K562 (cell line): ENCODE data around the gene SLC4A2. TPM values are rescaled to one million over a fixed set of nuclear protein-coding genes. Genes with fewer than 3 reads are reported as not detected.

Source experiments
- BRCA1 ChIP-seq, 2 experiments: fragments of 450-650 bp in 1 of 2; sonication (generic) in 1 of 2; formaldehyde crosslinking in 1 of 2; IDR thresholded peaks; 2 replicates each; pipeline versions ENCODE4 v1.5.0 to v1.6.1; 2017 to 2020; ENCODE audit warnings: mild to moderate bottlenecking in 1 of 2, missing genetic modification reagents in 1 of 2
- CHD4 ChIP-seq: fragments of 200-600 bp; sonication (generic); IDR thresholded peaks from 3 replicates; pipeline ENCODE4 v1.6.1; 2012; ENCODE audit warnings: low read depth, mild to moderate bottlenecking, mixed read lengths, low read length, inconsistent platforms; ENCODE audit not compliant: insufficient read depth, insufficient replicate concordance, poor library complexity, severe bottlenecking
- CLOCK ChIP-seq: fragments of 250-450 bp; sonication (Bioruptor Pico); IDR thresholded peaks from 2 replicates; pipeline ENCODE4 v1.4.0; 2020; ENCODE audit warnings: mild to moderate bottlenecking, moderate library complexity, borderline replicate concordance
- CREB3 ChIP-seq: fragments of 450-650 bp; conservative IDR thresholded peaks from 2 replicates; pipeline ENCODE4 v1.6.1; 2016; ENCODE audit warnings: missing genetic modification characterization, low read depth, mild to moderate bottlenecking, missing compliant biosample characterization, moderate library complexity
- EWSR1 ChIP-seq: fragments of 450-650 bp; IDR thresholded peaks from 2 replicates; pipeline ENCODE4 v1.6.1; 2018; ENCODE audit warnings: borderline replicate concordance, mild to moderate bottlenecking, low read depth, moderate library complexity; ENCODE audit not compliant: partially characterized antibody
- MLX ChIP-seq, 2 experiments: fragments of 450-650 bp in 1 of 2; sonication (generic) in 1 of 2; formaldehyde crosslinking; conservative IDR thresholded peaks; 2 replicates each; pipeline versions ENCODE4 v1.4.0 to v1.8.1; 2020 to 2022; ENCODE audit warnings: mild to moderate bottlenecking in 1 of 2, missing genetic modification reagents in 1 of 2
- NBN ChIP-seq: fragments of 450-650 bp; IDR thresholded peaks from 2 replicates; pipeline ENCODE4 v1.6.1; 2016; ENCODE audit warnings: low read depth, mild to moderate bottlenecking
- NONO ChIP-seq, 2 experiments: fragments of 200-400 bp in 1 of 2; fragments of 450-650 bp in 1 of 2; formaldehyde crosslinking in 1 of 2; IDR thresholded peaks; 2 replicates each; pipeline ENCODE4 v1.6.1; 2017; ENCODE audit warnings: low read depth in 2 of 2, mild to moderate bottlenecking in 2 of 2, moderate library complexity in 2 of 2, low read length in 1 of 2
- NR3C1 ChIP-seq: sonication (generic); formaldehyde crosslinking; IDR thresholded peaks from 2 replicates; pipeline ENCODE4 v1.8.1; 2022; ENCODE audit warnings: missing genetic modification reagents
- RERE ChIP-seq: sonication (generic); formaldehyde crosslinking; IDR thresholded peaks from 2 replicates; pipeline ENCODE4 v1.8.0; 2023; ENCODE audit warnings: missing genetic modification reagents, mild to moderate bottlenecking, borderline replicate concordance
- SP1 ChIP-seq: sonication (generic); formaldehyde crosslinking; IDR thresholded peaks from 2 replicates; pipeline ENCODE4 v1.8.1; 2022; ENCODE audit warnings: mild to moderate bottlenecking, missing genetic modification reagents
- THRAP3 ChIP-seq: fragments of 450-650 bp; IDR thresholded peaks from 2 replicates; pipeline ENCODE4 v1.6.1; 2016; ENCODE audit warnings: mild to moderate bottlenecking, inconsistent platforms, borderline replicate concordance
- TRIM25 ChIP-seq: fragments of 450-650 bp; IDR thresholded peaks from 2 replicates; pipeline ENCODE4 v1.7.0; 2016; ENCODE audit warnings: borderline replicate concordance
- TSC22D4 ChIP-seq: fragments of 450-650 bp; IDR thresholded peaks from 2 replicates; pipeline ENCODE4 v1.6.1; 2016; ENCODE audit warnings: missing genetic modification characterization, missing biosample characterization, control low read depth
- ZC3H8 ChIP-seq: fragments of 450-650 bp; IDR thresholded peaks from 2 replicates; pipeline ENCODE4 v1.6.1; 2017
- polyA plus RNA-seq, 8 experiments: library from polyadenylated mRNA; depleted of rRNA in 4 of 8; stranded (reverse) in 5 of 8; unstranded in 3 of 8; fragments of >200 nt; fragmentation: Nextera tagmentation in 2 of 8; fragmentation: Illumina TruSeq in 1 of 8; extraction: Ambion mirVana in 2 of 8; extraction: Trizol in 1 of 8; gene quantifications; 2 replicates each; pipeline versions ENCODE4 v1.2.1 to v1.2.3, GENCODE V29; 2011 to 2014; ENCODE audit warnings: inconsistent platforms in 1 of 8, missing spikeins in 1 of 8
- total RNA-seq, 7 experiments: library from RNA; depleted of rRNA in 6 of 7; stranded (reverse); fragments of >200 nt in 6 of 7; fragmentation: Illumina TruSeq in 2 of 7; extraction: Trizol in 2 of 7; gene quantifications; 2 replicates each; pipeline versions ENCODE4 v1.2.1 to v1.2.3, GENCODE V29; 2011 to 2021; ENCODE audit warnings: low replicate concordance in 1 of 7

The SLC4A2 gene
- total and polyA plus RNA-seq, 9 of the 15 experiments (the other 6 are each of a cell fraction or from before 2014, with no cell fraction given): 11.4 to 375 (median 130) TPM

GRCh38 chr7:151086802-151087244 is 27.4 kb downstream of the SLC4A2 start (continued):
- TF ChIP-seq EWSR1 (no peak), SP1 (CRISPR knock-in tag) (no peak), RERE (CRISPR knock-in tag) (0 out of 2 replicates have a peak, but pooled peaks have one; percentile 20), NR3C1 (CRISPR knock-in tag) (0 out of 2 replicates have a peak, but pooled peaks have one; percentile 26), BRCA1 (IDR thresholded peaks at IDR 0.05) (no peak), BRCA1 (CRISPR knock-in tag; IDR thresholded peaks at IDR 0.05) (no peak), ZC3H8 (no peak), NONO (IDR thresholded peaks at IDR 0.05; ENCODE audit: low read depth in 2 of 2, low read length in 1 of 2) (no peak), CHD4 (no peak), NBN (no peak), MLX (CRISPR knock-in tag; conservative IDR thresholded peaks at IDR 0.05) (no peak; a peak in 1 of 4 replicates), CLOCK (CRISPR knock-in tag) (no peak), CREB3 (tag) (no peak), THRAP3 (no peak; the same call in 1 of the 2 replicates), TRIM25 (0 out of 2 replicates have a peak, but pooled peaks have one; percentile 75), TSC22D4 (no peak)
